Measurements from ENCODE around the gene OR51B4.

The OR51B4 gene

DNA sequence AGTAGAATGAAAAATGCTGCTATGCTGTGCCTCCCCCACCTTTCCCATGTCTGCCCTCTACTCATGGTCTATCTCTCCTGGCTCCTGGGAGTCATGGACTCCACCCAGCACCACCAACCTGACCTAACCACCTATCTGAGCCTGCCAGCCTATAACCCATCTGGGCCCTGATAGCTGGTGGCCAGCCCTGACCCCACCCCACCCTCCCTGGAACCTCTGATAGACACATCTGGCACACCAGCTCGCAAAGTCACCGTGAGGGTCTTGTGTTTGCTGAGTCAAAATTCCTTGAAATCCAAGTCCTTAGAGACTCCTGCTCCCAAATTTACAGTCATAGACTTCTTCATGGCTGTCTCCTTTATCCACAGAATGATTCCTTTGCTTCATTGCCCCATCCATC lies 17.1 kb downstream of the OR51B4 start:
- Histone ChIP-seq H3K9me3 (ENCODE audit: control insufficient read depth, low read length) (no peaks in the 10 kb centered on the region), H3K27ac (ENCODE audit: low read depth, low read length, severe bottlenecking) (no peak overlapping the region), H3K36me3 (ENCODE audit: control insufficient read depth, insufficient read depth, low read length) (no peaks in the 10 kb centered on the region), H3K4me3 (ENCODE audit: extremely low read depth, insufficient read depth, low read length, poor library complexity, severe bottlenecking) (no peak overlapping the region), H3K4me1 (ENCODE audit: control insufficient read depth, insufficient read depth, low read length, poor library complexity, severe bottlenecking) (peaks cover 12% of the 10 kb centered on the region)
- 100% methylated on average over 1 to 2 of the region's 2 CpGs for WGBS, 2 experiments (ENCODE audit: insufficient coverage in 2 of 2)

DNA sequence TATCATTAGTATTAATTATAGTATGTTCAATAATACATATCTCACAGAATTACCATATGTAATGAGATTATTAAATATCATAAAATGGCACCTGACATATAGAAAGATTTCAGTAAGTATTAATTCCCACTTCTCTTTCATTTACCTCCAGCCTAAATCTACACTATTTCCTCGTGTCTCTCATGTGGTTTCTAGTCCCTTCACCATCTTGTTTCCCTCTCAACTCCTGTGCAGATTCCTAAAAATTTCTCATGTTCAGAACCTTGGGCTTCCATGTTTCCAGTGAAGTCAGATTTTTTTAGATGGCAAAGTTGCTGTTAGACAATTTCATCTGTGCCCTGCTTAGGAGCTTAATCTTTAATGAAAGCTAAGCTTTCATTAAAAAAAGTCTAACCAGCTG lies 17.9 kb downstream of the OR51B4 start:
- Histone ChIP-seq H3K4me1 (ENCODE audit: control insufficient read depth, insufficient read depth, low read length, poor library complexity, severe bottlenecking) (peaks cover 12% of the 10 kb centered on the region), H3K9me3 (ENCODE audit: control insufficient read depth, low read length) (no peaks in the 10 kb centered on the region), H3K4me3 (ENCODE audit: extremely low read depth, insufficient read depth, low read length, poor library complexity, severe bottlenecking) (no peak overlapping the region), H3K36me3 (ENCODE audit: control insufficient read depth, insufficient read depth, low read length) (no peaks in the 10 kb centered on the region), H3K27ac (ENCODE audit: low read depth, low read length, severe bottlenecking) (no peak overlapping the region)
- 75 to 100% methylated on average over 1 of the region's 1 CpG for WGBS, 2 experiments (ENCODE audit: insufficient coverage in 2 of 2)

DNA sequence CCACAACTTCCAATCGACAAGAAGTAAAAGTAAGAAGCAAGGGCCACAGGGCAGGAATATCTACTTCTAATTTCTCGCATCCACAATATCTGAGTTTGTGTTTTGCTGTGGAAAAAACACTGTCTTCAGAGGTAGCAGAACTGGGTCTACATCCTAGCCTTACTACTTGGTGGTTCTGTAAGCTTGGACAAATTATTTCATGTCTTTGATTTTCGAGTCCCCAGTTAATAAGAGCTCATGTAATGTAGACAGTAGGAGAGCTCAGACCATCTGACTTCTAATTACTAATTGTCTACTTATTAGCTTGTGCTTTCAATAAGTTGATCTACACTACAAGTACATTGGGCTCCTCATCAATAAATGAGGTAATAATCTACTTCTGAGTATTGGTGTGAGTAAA lies 18.7 kb downstream of the OR51B4 start:
- 100% methylated on average over 1 of the region's 3 CpGs; no CpG with 5 or more reads in 1 of the 2 experiments for WGBS, 2 experiments (ENCODE audit: insufficient coverage in 2 of 2)
- no peak overlapping the region for H3K4me3 ChIP-seq (ENCODE audit: extremely low read depth, insufficient read depth, low read length, poor library complexity, severe bottlenecking)
- H3K27ac ChIP-seq (ENCODE audit: low read depth, low read length, severe bottlenecking): no peak overlapping the region
- no peaks in the 10 kb centered on the region for H3K36me3 ChIP-seq (ENCODE audit: control insufficient read depth, insufficient read depth, low read length)
- peaks cover 12% of the 10 kb centered on the region for H3K4me1 ChIP-seq (ENCODE audit: control insufficient read depth, insufficient read depth, low read length, poor library complexity, severe bottlenecking)
- H3K9me3 ChIP-seq (ENCODE audit: control insufficient read depth, low read length): no peaks in the 10 kb centered on the region

DNA sequence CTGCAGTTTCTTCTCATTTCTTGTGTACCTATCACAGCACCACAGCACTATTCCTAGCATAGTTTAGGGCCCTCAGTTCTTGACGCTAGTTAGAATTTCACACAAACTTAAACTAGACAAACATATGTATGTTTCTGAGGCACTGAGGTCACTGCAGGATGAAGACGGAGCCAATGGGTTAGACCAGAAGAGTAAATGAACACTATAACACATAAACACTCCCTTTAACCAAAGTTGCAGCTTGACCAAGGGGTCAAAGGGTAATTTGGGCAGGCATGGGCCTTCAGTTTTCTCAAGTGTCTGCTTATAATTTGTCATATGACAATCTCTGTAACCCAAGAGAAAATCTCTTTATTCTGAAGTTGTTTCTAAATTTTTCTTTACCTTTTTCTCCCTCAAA lies 19.1 kb downstream of the OR51B4 start:
- H3K4me3 ChIP-seq (ENCODE audit: extremely low read depth, insufficient read depth, low read length, poor library complexity, severe bottlenecking): no peak overlapping the region
- 80% methylated on average over 1 of the region's 2 CpGs; no CpG with 5 or more reads in 1 of the 2 experiments for WGBS, 2 experiments (ENCODE audit: insufficient coverage in 2 of 2)
- peaks cover 12% of the 10 kb centered on the region for H3K4me1 ChIP-seq (ENCODE audit: control insufficient read depth, insufficient read depth, low read length, poor library complexity, severe bottlenecking)
- no peaks in the 10 kb centered on the region for H3K9me3 ChIP-seq (ENCODE audit: control insufficient read depth, low read length)
- no peaks in the 10 kb centered on the region for H3K36me3 ChIP-seq (ENCODE audit: control insufficient read depth, insufficient read depth, low read length)
- no peak overlapping the region for H3K27ac ChIP-seq (ENCODE audit: low read depth, low read length, severe bottlenecking)

DNA sequence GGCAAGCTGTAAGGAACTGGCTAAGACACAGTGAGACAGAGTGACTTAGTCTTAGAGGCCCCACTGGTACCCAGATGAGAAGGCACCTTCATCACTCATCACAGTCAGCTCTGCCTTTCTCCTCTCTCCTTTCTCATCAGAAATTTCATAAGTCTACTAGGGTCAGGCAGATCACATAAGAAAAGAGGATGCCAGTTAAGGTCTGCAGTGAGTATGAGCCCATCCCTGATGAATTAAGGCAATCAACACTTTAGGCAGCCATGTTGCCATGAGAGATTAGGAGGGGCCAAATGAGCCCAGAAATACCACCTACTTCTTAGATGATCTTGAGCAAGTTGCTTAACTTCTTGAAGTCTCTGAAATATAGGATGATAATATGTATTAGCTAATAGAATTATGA lies 20.1 kb downstream of the OR51B4 start:
- Histone ChIP-seq H3K27ac (ENCODE audit: low read depth, low read length, severe bottlenecking) (no peak overlapping the region), H3K4me1 (ENCODE audit: control insufficient read depth, insufficient read depth, low read length, poor library complexity, severe bottlenecking) (peaks cover 12% of the 10 kb centered on the region), H3K36me3 (ENCODE audit: control insufficient read depth, insufficient read depth, low read length) (no peaks in the 10 kb centered on the region), H3K4me3 (ENCODE audit: extremely low read depth, insufficient read depth, low read length, poor library complexity, severe bottlenecking) (no peak overlapping the region), H3K9me3 (ENCODE audit: control insufficient read depth, low read length) (no peaks in the 10 kb centered on the region)

DNA sequence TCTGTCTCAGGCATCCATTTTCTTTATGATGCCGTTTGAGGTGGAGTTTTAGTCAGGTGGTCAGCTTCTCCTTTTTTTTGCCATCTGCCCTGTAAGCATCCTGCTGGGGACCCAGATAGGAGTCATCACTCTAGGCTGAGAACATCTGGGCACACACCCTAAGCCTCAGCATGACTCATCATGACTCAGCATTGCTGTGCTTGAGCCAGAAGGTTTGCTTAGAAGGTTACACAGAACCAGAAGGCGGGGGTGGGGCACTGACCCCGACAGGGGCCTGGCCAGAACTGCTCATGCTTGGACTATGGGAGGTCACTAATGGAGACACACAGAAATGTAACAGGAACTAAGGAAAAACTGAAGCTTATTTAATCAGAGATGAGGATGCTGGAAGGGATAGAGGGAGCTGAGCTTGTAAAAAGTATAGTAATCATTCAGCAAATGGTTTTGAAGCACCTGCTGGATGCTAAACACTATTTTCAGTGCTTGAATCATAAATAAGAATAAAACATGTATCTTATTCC lies 21.1 kb downstream of the OR51B4 start:
- H3K27ac ChIP-seq (ENCODE audit: low read depth, low read length, severe bottlenecking): no peak overlapping the region
- H3K9me3 ChIP-seq (ENCODE audit: control insufficient read depth, low read length): no peaks in the 10 kb centered on the region
- H3K4me1 ChIP-seq (ENCODE audit: control insufficient read depth, insufficient read depth, low read length, poor library complexity, severe bottlenecking): peaks cover 14% of the 10 kb centered on the region
- no peak overlapping the region for H3K4me3 ChIP-seq (ENCODE audit: extremely low read depth, insufficient read depth, low read length, poor library complexity, severe bottlenecking)
- no peaks in the 10 kb centered on the region for H3K36me3 ChIP-seq (ENCODE audit: control insufficient read depth, insufficient read depth, low read length)
- WGBS, 2 experiments (ENCODE audit: insufficient coverage in 2 of 2): 57 to 62% methylated on average over 2 to 3 of the region's 3 CpGs

DNA sequence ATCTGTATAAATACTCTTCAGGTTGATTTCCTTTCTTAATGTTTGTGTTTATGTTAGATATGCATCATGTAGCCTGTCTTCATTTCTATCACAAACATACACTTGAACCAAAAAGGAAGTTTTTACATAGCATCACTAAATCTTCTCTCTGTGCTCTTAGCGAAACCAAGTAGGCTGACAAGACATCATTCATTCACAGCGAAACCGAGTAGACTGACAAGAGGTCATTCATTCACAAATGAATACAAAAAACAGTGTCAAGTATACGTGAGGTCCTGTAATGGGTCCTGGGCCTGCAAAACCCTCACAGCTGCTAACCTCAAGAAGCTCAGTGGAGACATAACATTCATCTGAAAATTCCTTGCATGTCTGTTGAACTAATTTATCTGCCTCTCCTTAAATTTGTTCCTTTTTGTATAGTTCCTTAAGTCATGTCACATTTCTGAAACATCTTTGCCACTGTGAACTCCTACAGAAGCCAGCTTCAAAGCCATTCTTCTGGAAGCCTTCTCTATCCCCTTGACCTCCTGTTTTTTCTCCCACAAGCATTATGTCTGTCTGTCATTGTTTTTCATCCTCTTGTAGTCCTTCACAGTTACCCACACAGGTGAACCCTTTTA lies 22.2 kb downstream of the OR51B4 start:
- H3K9me3 ChIP-seq (ENCODE audit: control insufficient read depth, low read length): no peaks in the 10 kb centered on the region
- WGBS, 2 experiments (ENCODE audit: insufficient coverage in 2 of 2): 84 to 86% methylated on average over 3 to 4 of the region's 4 CpGs
- H3K36me3 ChIP-seq (ENCODE audit: control insufficient read depth, insufficient read depth, low read length): no peaks in the 10 kb centered on the region
- peaks cover 21% of the 10 kb centered on the region for H3K4me1 ChIP-seq (ENCODE audit: control insufficient read depth, insufficient read depth, low read length, poor library complexity, severe bottlenecking)
- H3K4me3 ChIP-seq (ENCODE audit: extremely low read depth, insufficient read depth, low read length, poor library complexity, severe bottlenecking): no peak overlapping the region
- no peak overlapping the region for H3K27ac ChIP-seq (ENCODE audit: low read depth, low read length, severe bottlenecking)

DNA sequence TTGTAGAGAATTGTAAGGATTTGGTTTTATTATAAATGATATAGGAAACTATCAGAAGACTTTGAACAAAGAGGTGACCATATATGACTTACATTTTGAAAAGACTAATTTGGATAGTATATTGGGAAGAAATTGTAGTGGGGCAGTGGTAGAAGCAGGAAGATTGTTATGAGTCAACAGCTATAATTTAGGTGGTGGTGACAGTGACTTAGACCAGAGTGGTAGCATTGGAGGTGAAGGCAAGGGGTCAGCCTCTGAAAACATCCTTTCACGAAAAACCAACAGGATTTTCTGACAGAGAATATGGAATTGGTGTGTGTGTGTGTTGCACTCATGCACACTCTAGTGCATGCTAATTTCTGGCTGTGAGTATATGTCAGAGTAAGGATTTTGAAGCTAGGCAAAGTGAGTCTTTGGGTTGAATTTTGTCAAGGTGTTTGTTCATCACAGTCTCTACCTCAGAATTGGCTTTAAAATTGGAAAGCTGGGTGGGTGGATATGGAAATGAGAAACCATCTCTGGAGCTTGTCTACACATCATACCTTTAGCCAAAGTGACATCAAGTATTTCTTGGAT lies 23.9 kb downstream of the OR51B4 start:
- peaks cover 24% of the 10 kb centered on the region for H3K4me1 ChIP-seq (ENCODE audit: control insufficient read depth, insufficient read depth, low read length, poor library complexity, severe bottlenecking)
- H3K36me3 ChIP-seq (ENCODE audit: control insufficient read depth, insufficient read depth, low read length): no peaks in the 10 kb centered on the region
- H3K4me3 ChIP-seq (ENCODE audit: extremely low read depth, insufficient read depth, low read length, poor library complexity, severe bottlenecking): no peak overlapping the region
- H3K27ac ChIP-seq (ENCODE audit: low read depth, low read length, severe bottlenecking): no peak overlapping the region
- H3K9me3 ChIP-seq (ENCODE audit: control insufficient read depth, low read length): no peaks in the 10 kb centered on the region
- 100% methylated on average over 1 of the region's 1 CpG for WGBS, 2 experiments (ENCODE audit: insufficient coverage in 2 of 2)

DNA sequence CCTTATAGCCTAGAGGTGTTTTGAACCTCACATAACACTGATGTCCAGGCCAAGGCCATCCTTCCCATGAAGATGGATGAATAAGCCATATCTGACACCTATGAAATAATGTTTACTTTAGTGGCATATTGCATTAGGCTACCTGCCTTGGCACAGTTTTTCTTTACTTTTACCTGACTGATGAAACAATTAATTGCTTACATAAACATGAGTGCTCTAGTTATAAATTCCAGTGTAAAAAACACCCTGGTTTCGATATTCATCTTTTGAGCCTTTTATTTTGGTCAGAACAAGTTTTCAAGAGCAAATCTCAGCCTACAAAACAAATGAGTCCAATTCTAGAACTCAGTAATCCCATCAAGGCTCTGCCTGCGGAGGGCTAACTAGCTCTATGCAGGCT lies 25.0 kb downstream of the OR51B4 start:
- Histone ChIP-seq H3K4me3 (ENCODE audit: extremely low read depth, insufficient read depth, low read length, poor library complexity, severe bottlenecking) (no peak overlapping the region), H3K27ac (ENCODE audit: low read depth, low read length, severe bottlenecking) (no peak overlapping the region), H3K4me1 (ENCODE audit: control insufficient read depth, insufficient read depth, low read length, poor library complexity, severe bottlenecking) (peaks cover 24% of the 10 kb centered on the region), H3K36me3 (ENCODE audit: control insufficient read depth, insufficient read depth, low read length) (no peaks in the 10 kb centered on the region), H3K9me3 (ENCODE audit: control insufficient read depth, low read length) (no peaks in the 10 kb centered on the region)
- 89 to 100% methylated on average over 1 of the region's 2 CpGs for whole genome bisulfite sequencing, 2 experiments (ENCODE audit: insufficient coverage in 2 of 2)

DNA sequence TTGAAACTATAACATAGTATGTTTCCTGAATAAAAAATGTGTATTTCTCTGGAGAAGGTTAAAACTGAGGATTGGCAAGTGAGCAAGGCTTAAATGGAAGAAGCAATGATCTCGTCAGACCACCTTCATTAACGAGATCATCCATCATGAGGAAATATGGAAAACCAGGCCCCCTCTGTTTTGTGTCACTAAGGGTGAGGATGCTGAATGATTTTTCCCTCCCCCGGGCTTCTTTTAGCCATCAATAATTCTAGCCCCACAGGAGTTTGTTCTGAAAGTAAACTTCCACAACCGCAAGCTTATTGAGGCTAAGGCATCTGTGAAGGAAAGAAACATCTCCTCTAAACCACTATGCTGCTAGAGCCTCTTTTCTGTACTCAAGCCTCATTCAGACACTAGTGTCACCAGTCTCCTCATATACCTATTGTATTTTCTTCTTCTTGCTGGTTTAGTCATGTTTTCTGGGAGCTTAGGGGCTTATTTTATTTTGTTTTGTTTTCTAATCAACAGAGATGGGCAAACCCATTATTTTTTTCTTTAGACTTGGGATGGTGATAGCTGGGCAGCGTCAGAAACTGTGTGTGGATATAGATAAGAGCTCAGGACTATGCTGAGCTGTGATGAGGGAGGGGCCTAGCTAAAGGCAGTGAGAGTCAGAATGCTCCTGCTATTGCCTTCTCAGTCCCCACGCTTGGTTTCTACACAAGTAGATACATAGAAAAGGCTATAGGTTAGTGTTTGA lies 26.2 kb downstream of the OR51B4 start:
- Histone ChIP-seq H3K4me3 (ENCODE audit: extremely low read depth, insufficient read depth, low read length, poor library complexity, severe bottlenecking) (no peak overlapping the region), H3K27ac (ENCODE audit: low read depth, low read length, severe bottlenecking) (peak overlapping the region; percentile 48), H3K36me3 (ENCODE audit: control insufficient read depth, insufficient read depth, low read length) (no peaks in the 10 kb centered on the region), H3K4me1 (ENCODE audit: control insufficient read depth, insufficient read depth, low read length, poor library complexity, severe bottlenecking) (peaks cover 18% of the 10 kb centered on the region), H3K9me3 (ENCODE audit: control insufficient read depth, low read length) (no peaks in the 10 kb centered on the region)
- WGBS, 2 experiments (ENCODE audit: insufficient coverage in 2 of 2): 80 to 90% methylated on average over 2 of the region's 6 CpGs

DNA sequence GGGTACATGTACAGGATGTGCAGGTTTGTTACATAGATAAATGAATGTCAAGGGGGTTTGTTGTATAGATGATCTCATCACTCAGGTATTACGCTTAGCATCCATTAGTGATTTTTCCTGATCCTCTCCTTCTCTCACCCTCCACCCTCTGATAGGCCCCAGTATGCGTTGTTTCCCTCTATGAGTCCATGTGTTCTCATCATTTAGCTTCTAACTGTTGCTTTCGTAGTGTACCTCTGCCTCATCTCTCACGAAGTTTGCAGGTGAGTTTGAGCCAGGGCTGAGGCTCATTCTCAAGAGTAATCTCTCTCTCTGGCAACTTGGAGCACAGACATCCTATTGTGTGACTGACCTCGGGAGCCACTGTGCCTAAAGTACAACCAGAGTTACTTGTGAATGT lies 27.4 kb downstream of the OR51B4 start:
- Histone ChIP-seq H3K4me1 (ENCODE audit: control insufficient read depth, insufficient read depth, low read length, poor library complexity, severe bottlenecking) (peaks cover 13% of the 10 kb centered on the region), H3K4me3 (ENCODE audit: extremely low read depth, insufficient read depth, low read length, poor library complexity, severe bottlenecking) (no peak overlapping the region), H3K9me3 (ENCODE audit: control insufficient read depth, low read length) (no peaks in the 10 kb centered on the region), H3K27ac (ENCODE audit: low read depth, low read length, severe bottlenecking) (peak overlapping the region; percentile 54), H3K36me3 (ENCODE audit: control insufficient read depth, insufficient read depth, low read length) (no peaks in the 10 kb centered on the region)
- 68% methylated on average over 4 of the region's 5 CpGs for WGBS, 2 experiments (ENCODE audit: insufficient coverage in 2 of 2)
